ENCODE measurements around the gene DRP2. TPM values are rescaled to one million over a fixed set of nuclear protein-coding genes. Genes with fewer than 3 reads are reported as not detected.

DRP2 gene
- total and polyA plus RNA-seq, 2 experiments from 2014 or later, result 0.11 to 0.40 TPM

DNA sequence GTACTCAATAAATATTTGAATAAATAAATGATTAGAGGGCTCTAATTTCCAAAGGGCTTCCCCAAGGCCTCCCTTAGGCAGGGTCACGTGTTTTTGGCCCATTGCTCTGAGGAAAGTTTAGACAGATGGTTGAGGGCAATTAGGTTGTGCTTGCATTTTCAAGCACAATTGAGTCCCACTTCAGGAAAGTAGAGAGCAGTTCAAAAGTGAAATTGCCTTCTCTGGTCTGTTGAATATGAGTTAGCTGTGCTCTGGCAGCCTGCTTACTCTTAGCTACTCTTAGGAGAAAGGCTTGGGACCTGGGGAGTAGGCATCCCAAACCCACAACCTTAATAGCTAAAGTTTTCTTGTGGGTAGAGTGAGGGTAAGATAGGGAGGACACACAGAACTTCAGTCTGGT is 9.0 kb upstream of the DRP2 start:
- no peak for DNase-seq (ENCODE audit: low spot score)
- no peaks in the 10 kb centered on the region for H3K9me3 ChIP-seq (ENCODE audit: low read depth)
- no peaks in the 10 kb centered on the region for H3K27me3 ChIP-seq
- no peak overlapping the region for H3K27ac ChIP-seq
- H2AFZ ChIP-seq, result no peak overlapping the region
- 64% methylated on average over 1 of the region's 1 CpG for WGBS (ENCODE audit: low lambda C conversion rate, missing lambda C conversion rate)
- TF ChIP-seq EZH2 (IDR thresholded peaks at IDR 0.05; ENCODE audit: borderline replicate concordance) (no peak), EZH2phosphoT487 (IDR thresholded peaks at IDR 0.05; ENCODE audit: low read depth, severe bottlenecking, unreplicated experiment) (no peak)
- TF ChIP-seq, protein P1, sequence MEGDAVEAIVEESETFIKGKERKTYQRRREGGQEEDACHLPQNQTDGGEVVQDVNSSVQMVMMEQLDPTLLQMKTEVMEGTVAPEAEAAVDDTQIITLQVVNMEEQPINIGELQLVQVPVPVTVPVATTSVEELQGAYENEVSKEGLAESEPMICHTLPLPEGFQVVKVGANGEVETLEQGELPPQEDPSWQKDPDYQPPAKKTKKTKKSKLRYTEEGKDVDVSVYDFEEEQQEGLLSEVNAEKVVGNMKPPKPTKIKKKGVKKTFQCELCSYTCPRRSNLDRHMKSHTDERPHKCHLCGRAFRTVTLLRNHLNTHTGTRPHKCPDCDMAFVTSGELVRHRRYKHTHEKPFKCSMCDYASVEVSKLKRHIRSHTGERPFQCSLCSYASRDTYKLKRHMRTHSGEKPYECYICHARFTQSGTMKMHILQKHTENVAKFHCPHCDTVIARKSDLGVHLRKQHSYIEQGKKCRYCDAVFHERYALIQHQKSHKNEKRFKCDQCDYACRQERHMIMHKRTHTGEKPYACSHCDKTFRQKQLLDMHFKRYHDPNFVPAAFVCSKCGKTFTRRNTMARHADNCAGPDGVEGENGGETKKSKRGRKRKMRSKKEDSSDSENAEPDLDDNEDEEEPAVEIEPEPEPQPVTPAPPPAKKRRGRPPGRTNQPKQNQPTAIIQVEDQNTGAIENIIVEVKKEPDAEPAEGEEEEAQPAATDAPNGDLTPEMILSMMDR (IDR thresholded peaks at IDR 0.05; ENCODE audit: poor library complexity), result no peak
- no peaks in the 10 kb centered on the region for H3K79me2 ChIP-seq
- no peaks in the 10 kb centered on the region for H3K36me3 ChIP-seq (replicated peaks; ENCODE audit: insufficient read depth, low read depth)
- H3K4me2 ChIP-seq, result no peak overlapping the region
- peaks cover 4% of the 10 kb centered on the region for H3K4me1 ChIP-seq (ENCODE audit: insufficient read depth)
- H3K4me3 ChIP-seq, result no peak overlapping the region
- H4K20me1 ChIP-seq (ENCODE audit: insufficient read depth, poor library complexity, severe bottlenecking), result no peaks in the 10 kb centered on the region
- no peaks in the 10 kb centered on the region for H3K9me2 ChIP-seq (replicated peaks; ENCODE audit: insufficient read depth)

DNA sequence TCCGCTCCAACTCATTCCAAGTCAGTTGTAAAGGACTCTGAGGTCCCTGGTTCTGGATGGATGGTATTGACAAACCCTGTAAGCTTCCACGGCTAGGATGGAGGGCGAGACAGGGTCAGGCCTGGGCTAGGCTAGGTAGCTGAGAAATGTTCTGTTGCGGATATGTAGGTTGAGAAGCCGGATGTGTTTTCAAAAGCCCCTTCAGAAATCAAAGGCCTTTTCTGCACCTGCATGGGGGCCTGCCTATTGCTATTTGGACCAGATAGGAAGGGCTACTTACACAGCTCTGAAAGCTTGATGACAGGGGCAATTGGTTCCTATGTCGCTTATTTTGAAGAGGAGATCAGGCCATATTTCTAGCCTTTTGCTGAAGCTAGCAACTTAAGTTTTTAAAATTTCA is 1.9 kb upstream of the DRP2 start:
- Histone ChIP-seq H3K4me3 (no peak overlapping the region), H3K27me3 (no peaks in the 10 kb centered on the region), H3K36me3 (replicated peaks; ENCODE audit: insufficient read depth, low read depth) (no peaks in the 10 kb centered on the region), H3K9me3 (ENCODE audit: low read depth) (no peaks in the 10 kb centered on the region), H3K9me2 (replicated peaks; ENCODE audit: insufficient read depth) (no peaks in the 10 kb centered on the region), H3K4me2 (no peak overlapping the region), H3K27ac (no peak overlapping the region), H3K79me2 (no peaks in the 10 kb centered on the region), H3K4me1 (ENCODE audit: insufficient read depth) (no peaks in the 10 kb centered on the region), H4K20me1 (ENCODE audit: insufficient read depth, poor library complexity, severe bottlenecking) (no peaks in the 10 kb centered on the region), H2AFZ (no peak overlapping the region)
- TF ChIP-seq EZH2 (IDR thresholded peaks at IDR 0.05; ENCODE audit: borderline replicate concordance) (no peak), EZH2phosphoT487 (IDR thresholded peaks at IDR 0.05; ENCODE audit: low read depth, severe bottlenecking, unreplicated experiment) (no peak)
- TF ChIP-seq, protein P1 (IDR thresholded peaks at IDR 0.05; ENCODE audit: poor library complexity), result no peak
- 90% methylated on average over 6 of the region's 6 CpGs for WGBS (ENCODE audit: low lambda C conversion rate, missing lambda C conversion rate)
- DNase-seq (ENCODE audit: low spot score), result no peak

DNA sequence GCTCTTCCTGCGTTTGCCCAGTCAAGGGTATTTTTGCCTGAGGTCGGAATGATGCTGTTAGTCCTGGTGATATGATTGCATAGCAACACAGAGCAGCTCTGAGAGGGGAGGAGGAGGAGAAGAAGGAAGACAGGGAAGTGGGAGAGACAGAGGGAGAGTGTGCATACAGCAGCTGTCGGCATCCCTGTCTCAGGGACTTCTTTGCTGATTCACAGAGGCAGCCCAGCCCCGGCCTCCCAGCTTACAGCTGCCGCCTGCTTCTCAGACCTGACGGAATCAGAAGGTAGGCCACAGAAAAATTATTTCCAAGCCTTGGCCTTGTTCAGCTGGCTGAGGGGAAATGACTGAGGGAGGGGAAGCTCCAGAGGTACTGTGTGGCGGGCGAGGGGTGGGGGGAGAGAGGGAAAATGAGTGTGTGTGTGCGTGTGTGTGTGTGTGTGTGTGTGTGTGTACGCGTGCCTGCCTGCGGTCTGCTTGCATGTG is 319 bp downstream of the DRP2 start:
- no peaks in the 10 kb centered on the region for H3K79me2 ChIP-seq
- TF ChIP-seq, protein P1 (IDR thresholded peaks at IDR 0.05; ENCODE audit: poor library complexity), result no peak
- TF ChIP-seq EZH2 (IDR thresholded peaks at IDR 0.05; ENCODE audit: borderline replicate concordance) (no peak), EZH2phosphoT487 (IDR thresholded peaks at IDR 0.05; ENCODE audit: low read depth, severe bottlenecking, unreplicated experiment) (no peak)
- peak overlapping the region; percentile 46 for H3K4me2 ChIP-seq
- WGBS (ENCODE audit: low lambda C conversion rate, missing lambda C conversion rate), result 67% methylated on average over 12 of the region's 12 CpGs
- no peaks in the 10 kb centered on the region for H3K27me3 ChIP-seq
- H3K36me3 ChIP-seq (replicated peaks; ENCODE audit: insufficient read depth, low read depth), result no peaks in the 10 kb centered on the region
- no peaks in the 10 kb centered on the region for H3K4me1 ChIP-seq (ENCODE audit: insufficient read depth)
- peak overlapping the region; percentile 35 for H2AFZ ChIP-seq
- peak overlapping the region; percentile 51 for H3K27ac ChIP-seq
- H4K20me1 ChIP-seq (ENCODE audit: insufficient read depth, poor library complexity, severe bottlenecking), result no peaks in the 10 kb centered on the region
- H3K9me2 ChIP-seq (replicated peaks; ENCODE audit: insufficient read depth), result no peaks in the 10 kb centered on the region
- H3K4me3 ChIP-seq, result no peak overlapping the region
- DNase-seq (ENCODE audit: low spot score), result peak; percentile 16
- H3K9me3 ChIP-seq (ENCODE audit: low read depth), result no peaks in the 10 kb centered on the region
